ENCODE results near the gene RBM39.
"Not testable (repeated sequence)": the region's sequence is repeated elsewhere in the genome, so short reads cannot be mapped to it uniquely, and the experiment has no call there.

- TF ChIP-seq, protein P1, sequence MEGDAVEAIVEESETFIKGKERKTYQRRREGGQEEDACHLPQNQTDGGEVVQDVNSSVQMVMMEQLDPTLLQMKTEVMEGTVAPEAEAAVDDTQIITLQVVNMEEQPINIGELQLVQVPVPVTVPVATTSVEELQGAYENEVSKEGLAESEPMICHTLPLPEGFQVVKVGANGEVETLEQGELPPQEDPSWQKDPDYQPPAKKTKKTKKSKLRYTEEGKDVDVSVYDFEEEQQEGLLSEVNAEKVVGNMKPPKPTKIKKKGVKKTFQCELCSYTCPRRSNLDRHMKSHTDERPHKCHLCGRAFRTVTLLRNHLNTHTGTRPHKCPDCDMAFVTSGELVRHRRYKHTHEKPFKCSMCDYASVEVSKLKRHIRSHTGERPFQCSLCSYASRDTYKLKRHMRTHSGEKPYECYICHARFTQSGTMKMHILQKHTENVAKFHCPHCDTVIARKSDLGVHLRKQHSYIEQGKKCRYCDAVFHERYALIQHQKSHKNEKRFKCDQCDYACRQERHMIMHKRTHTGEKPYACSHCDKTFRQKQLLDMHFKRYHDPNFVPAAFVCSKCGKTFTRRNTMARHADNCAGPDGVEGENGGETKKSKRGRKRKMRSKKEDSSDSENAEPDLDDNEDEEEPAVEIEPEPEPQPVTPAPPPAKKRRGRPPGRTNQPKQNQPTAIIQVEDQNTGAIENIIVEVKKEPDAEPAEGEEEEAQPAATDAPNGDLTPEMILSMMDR (IDR thresholded peaks at IDR 0.05; ENCODE audit: low read depth, low read length): not testable (repeated sequence)
- TF ChIP-seq EZH2phosphoT487 (IDR thresholded peaks at IDR 0.05; ENCODE audit: low read depth): not testable (repeated sequence)
Observed at GRCh38 chr20:35744492-35744841, 2.4 kb upstream of the RBM39 start.
